Measurements from ENCODE around the gene RAB18. TPM values are rescaled to one million over a fixed set of nuclear protein-coding genes. Genes with fewer than 3 reads are reported as not detected.
"Not testable (repeated sequence)": the region's sequence is repeated elsewhere in the genome, so short reads cannot be mapped to it uniquely, and the experiment has no call there.

Gene RAB18
- total RNA-seq, 4 donors from 2014 or later = 46.0 to 51.6 (median 47.1) TPM

GRCh38 chr10:27463961-27464360 is 40.1 kb upstream of the RAB18 start:
- in situ Hi-C loops (cut with MboI; ENCODE audit: low sequenced_read_pairs in 4 of 4) (no loop called here), intact Hi-C loops (cut with DNase I; ENCODE audit: low total_unique reads) (no loop called here)
- no peak for TF ChIP-seq POLR2A (IDR thresholded peaks at IDR 0.05)
- no peak for TF ChIP-seq CTCF (IDR thresholded peaks at IDR 0.05 in 4 of 5, conservative IDR thresholded peaks at IDR 0.05 in 1 of 5)
- H3K9me3 ChIP-seq = no peaks in the 10 kb centered on the region
- no peak overlapping the region for H3K27ac ChIP-seq
- DNase-seq = no peak
- H3K27me3 ChIP-seq = no peaks in the 10 kb centered on the region
- no peaks in the 10 kb centered on the region for H3K36me3 ChIP-seq
- H3K4me1 ChIP-seq = no peaks in the 10 kb centered on the region
- no peak for ATAC-seq
- H3K4me3 ChIP-seq = no peak overlapping the region

GRCh38 chr10:27464993-27465392 is 39.1 kb upstream of the RAB18 start:
- Histone ChIP-seq H3K36me3 (no peaks in the 10 kb centered on the region), H3K27ac (no peak overlapping the region), H3K4me1 (no peaks in the 10 kb centered on the region), H3K9me3 (no peaks in the 10 kb centered on the region), H3K4me3 (no peak overlapping the region), H3K27me3 (no peaks in the 10 kb centered on the region)
- DNase-seq = no peak
- intact Hi-C loops (cut with DNase I; ENCODE audit: low total_unique reads) = no loop called here
- ATAC-seq = no peak
- in situ Hi-C loops (cut with MboI; ENCODE audit: low sequenced_read_pairs in 4 of 4) = no loop called here
- TF ChIP-seq POLR2A (IDR thresholded peaks at IDR 0.05) (no peak), CTCF (IDR thresholded peaks at IDR 0.05 in 4 of 5, conservative IDR thresholded peaks at IDR 0.05 in 1 of 5) (no peak)

GRCh38 chr10:27465596-27465995 is 38.5 kb upstream of the RAB18 start:
- H3K4me3 ChIP-seq; H3K9me3 ChIP-seq; DNase-seq; H3K27me3 ChIP-seq; H3K27ac ChIP-seq; H3K36me3 ChIP-seq; intact Hi-C loops (cut with DNase I; ENCODE audit: low total_unique reads); ATAC-seq; in situ Hi-C loops (cut with MboI; ENCODE audit: low sequenced_read_pairs in 4 of 4); H3K4me1 ChIP-seq: not testable (repeated sequence)

GRCh38 chr10:27470885-27471284 is 33.2 kb upstream of the RAB18 start:
- in situ Hi-C loops (cut with MboI; ENCODE audit: low sequenced_read_pairs in 4 of 4) (no loop called here), intact Hi-C loops (cut with DNase I; ENCODE audit: low total_unique reads) (no loop called here)
- ATAC-seq = no peak
- no peak for DNase-seq
- Histone ChIP-seq H3K27ac (no peak overlapping the region), H3K27me3 (no peaks in the 10 kb centered on the region), H3K4me1 (no peaks in the 10 kb centered on the region), H3K4me3 (no peak overlapping the region), H3K36me3 (no peaks in the 10 kb centered on the region), H3K9me3 (no peaks in the 10 kb centered on the region)
- TF ChIP-seq CTCF (IDR thresholded peaks at IDR 0.05 in 4 of 5, conservative IDR thresholded peaks at IDR 0.05 in 1 of 5) (no peak), POLR2A (IDR thresholded peaks at IDR 0.05) (no peak)

GRCh38 chr10:27474741-27475140 is 29.4 kb upstream of the RAB18 start:
- Histone ChIP-seq H3K27me3 (no peaks in the 10 kb centered on the region), H3K36me3 (no peaks in the 10 kb centered on the region), H3K27ac (no peak overlapping the region), H3K4me3 (no peak overlapping the region), H3K4me1 (no peaks in the 10 kb centered on the region), H3K9me3 (no peaks in the 10 kb centered on the region)
- TF ChIP-seq POLR2A (IDR thresholded peaks at IDR 0.05) (no peak), CTCF (IDR thresholded peaks at IDR 0.05 in 4 of 5, conservative IDR thresholded peaks at IDR 0.05 in 1 of 5) (no peak)
- in situ Hi-C loops (cut with MboI; ENCODE audit: low sequenced_read_pairs in 4 of 4) = no loop called here
- ATAC-seq = no peak
- DNase-seq = no peak
- intact Hi-C loops (cut with DNase I; ENCODE audit: low total_unique reads) = no loop called here

Measured in gastrocnemius medialis (tissue), 4 donors.